ENCODE data around the gene SSTR5. TPM values are rescaled to one million over a fixed set of nuclear protein-coding genes. Genes with fewer than 3 reads are reported as not detected.

The SSTR5 gene
- total and polyA plus RNA-seq, 10 of the 15 experiments (the other 5 are each of a cell fraction or from before 2014, with no cell fraction given) = not detected

DNA sequence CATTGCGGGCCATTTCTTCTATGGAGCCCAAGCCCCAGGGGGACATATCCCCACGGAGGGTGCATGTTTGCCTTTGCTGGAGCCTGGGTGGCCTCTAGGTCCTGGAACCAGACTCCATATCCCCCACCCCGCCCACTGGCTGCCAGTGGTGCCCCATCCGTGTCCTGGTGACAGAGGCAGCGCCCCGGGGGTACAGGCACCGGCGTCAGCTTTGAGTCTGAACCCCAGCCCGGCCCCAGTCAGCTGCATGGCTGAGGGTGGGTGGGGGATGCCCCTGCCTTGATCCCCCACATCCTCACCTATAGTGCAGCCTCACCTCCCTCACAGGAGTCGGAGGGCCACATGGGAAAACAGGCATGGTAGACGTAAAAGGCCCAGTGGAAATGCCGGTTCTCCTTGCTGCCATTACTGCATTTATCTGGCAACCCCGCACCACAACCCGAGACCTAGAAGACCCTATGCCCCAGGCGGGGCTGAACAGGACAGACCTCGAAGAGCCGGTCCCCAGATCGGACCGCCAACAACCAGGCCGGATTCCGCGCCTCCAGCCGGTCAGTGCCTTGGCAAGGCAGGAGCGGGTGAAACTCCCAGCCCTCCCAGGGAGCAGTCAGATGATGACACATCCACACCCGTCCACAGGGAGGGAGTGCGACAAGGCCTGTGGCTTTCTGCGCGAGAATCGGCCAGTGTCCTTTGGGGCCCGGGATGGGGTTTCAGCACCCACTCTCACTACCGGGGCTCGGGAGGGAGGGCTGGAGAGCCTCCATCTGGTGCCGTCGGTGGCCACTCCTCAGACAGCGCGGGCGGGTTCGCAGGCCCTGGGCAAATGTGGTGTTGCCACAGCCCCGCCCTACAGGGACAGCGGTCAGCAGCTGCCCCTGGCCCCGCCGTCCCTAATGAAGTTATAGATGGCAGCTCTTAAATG, 11.9 kb upstream of the SSTR5 start:
- no peak overlapping the region for H3K27ac ChIP-seq (ENCODE audit: control insufficient read depth, insufficient read depth)
- H3K4me2 ChIP-seq (ENCODE audit: control insufficient read depth, insufficient read depth) = no peak overlapping the region
- no peaks in the 10 kb centered on the region for H3K36me3 ChIP-seq (ENCODE audit: control insufficient read depth in 2 of 2, insufficient read depth in 2 of 2, low read length in 1 of 2)
- in situ Hi-C loops (cut with MboI) (loop anchor here (10.0 kb wide), 1 partner anchor 64 kb away; no protein-coding TSS in a partner anchor), intact Hi-C loops (cut with micrococcal nuclease; ENCODE audit: unreplicated experiment) (no loop called here)
- peaks cover 2% of the 10 kb centered on the region; the same call in 1 of the 3 replicates for H3K9me3 ChIP-seq (replicated peaks; ENCODE audit: control insufficient read depth, insufficient read depth, low read length)
- no peaks in the 10 kb centered on the region for H3K79me2 ChIP-seq (ENCODE audit: control insufficient read depth, insufficient read depth, low read length)
- no peak overlapping the region for H3K9ac ChIP-seq (ENCODE audit: control insufficient read depth, insufficient read depth, low read length)
- no peaks in the 10 kb centered on the region for H3K4me1 ChIP-seq (ENCODE audit: control insufficient read depth, insufficient read depth, low read length)
- ChIA-PET SMC1A (ENCODE audit: uncharacterized antibody, unreplicated experiment) (no interaction called here), CTCF (interaction anchor here (0.6 kb wide), 1 partner anchor 365 kb away, joined by 3 read pairs; no protein-coding TSS in a partner anchor), POLR2A (no interaction called here), RAD21 (ENCODE audit: unreplicated experiment) (no interaction called here)
- BruUV-seq (replicated peaks) = no TSS peak
- no peak for FAIRE-seq
- TF ChIP-seq KDM1A (IDR thresholded peaks at IDR 0.05; ENCODE audit: borderline replicate concordance) (no peak), IKZF2 (IDR thresholded peaks at IDR 0.05) (no peak), HDAC2 (IDR thresholded peaks at IDR 0.05) (no peak), ESRRA (IDR thresholded peaks at IDR 0.05; ENCODE audit: low read length) (no peak), RBBP5 (conservative IDR thresholded peaks at IDR 0.05) (no peak), EED (IDR thresholded peaks at IDR 0.05; ENCODE audit: low read depth) (no peak), RAD21 (IDR thresholded peaks at IDR 0.05; ENCODE audit: insufficient read depth, low read depth, low read length) (no peak), MYB (IDR thresholded peaks at IDR 0.05; ENCODE audit: borderline replicate concordance, low read depth, low read length) (no peak), IKZF1 (conservative IDR thresholded peaks at IDR 0.05) (no peak), SMC3 (IDR thresholded peaks at IDR 0.05; ENCODE audit: borderline replicate concordance, low read length) (no peak), CBX3 (IDR thresholded peaks at IDR 0.05; ENCODE audit: borderline replicate concordance, low read depth) (no peak)
- TF ChIP-seq, protein P1, sequence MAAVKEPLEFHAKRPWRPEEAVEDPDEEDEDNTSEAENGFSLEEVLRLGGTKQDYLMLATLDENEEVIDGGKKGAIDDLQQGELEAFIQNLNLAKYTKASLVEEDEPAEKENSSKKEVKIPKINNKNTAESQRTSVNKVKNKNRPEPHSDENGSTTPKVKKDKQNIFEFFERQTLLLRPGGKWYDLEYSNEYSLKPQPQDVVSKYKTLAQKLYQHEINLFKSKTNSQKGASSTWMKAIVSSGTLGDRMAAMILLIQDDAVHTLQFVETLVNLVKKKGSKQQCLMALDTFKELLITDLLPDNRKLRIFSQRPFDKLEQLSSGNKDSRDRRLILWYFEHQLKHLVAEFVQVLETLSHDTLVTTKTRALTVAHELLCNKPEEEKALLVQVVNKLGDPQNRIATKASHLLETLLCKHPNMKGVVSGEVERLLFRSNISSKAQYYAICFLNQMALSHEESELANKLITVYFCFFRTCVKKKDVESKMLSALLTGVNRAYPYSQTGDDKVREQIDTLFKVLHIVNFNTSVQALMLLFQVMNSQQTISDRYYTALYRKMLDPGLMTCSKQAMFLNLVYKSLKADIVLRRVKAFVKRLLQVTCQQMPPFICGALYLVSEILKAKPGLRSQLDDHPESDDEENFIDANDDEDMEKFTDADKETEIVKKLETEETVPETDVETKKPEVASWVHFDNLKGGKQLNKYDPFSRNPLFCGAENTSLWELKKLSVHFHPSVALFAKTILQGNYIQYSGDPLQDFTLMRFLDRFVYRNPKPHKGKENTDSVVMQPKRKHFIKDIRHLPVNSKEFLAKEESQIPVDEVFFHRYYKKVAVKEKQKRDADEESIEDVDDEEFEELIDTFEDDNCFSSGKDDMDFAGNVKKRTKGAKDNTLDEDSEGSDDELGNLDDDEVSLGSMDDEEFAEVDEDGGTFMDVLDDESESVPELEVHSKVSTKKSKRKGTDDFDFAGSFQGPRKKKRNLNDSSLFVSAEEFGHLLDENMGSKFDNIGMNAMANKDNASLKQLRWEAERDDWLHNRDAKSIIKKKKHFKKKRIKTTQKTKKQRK (IDR thresholded peaks at IDR 0.05; ENCODE audit: low read depth, low read length) = no peak
- H3K4me3 ChIP-seq = no peak overlapping the region
- no peaks in the 10 kb centered on the region for H3K27me3 ChIP-seq (replicated peaks in 1 of 2; ENCODE audit: control insufficient read depth in 2 of 2, insufficient read depth in 2 of 2, low read length in 1 of 2)
- ATAC-seq = no peak
- H2AFZ ChIP-seq (ENCODE audit: control insufficient read depth, low read depth, low read length) = no peak overlapping the region
- no peak for DNase-seq (ENCODE audit: low read depth, low spot score)
- H4K20me1 ChIP-seq (ENCODE audit: control insufficient read depth, insufficient read depth) = no peaks in the 10 kb centered on the region
- 79% methylated on average over 40 of the region's 42 CpGs for WGBS (ENCODE audit: insufficient coverage, insufficient replicate concordance, low lambda C conversion rate, missing lambda C conversion rate)

All from GM12878 (cell line).